NT2/D1 (cell line): Measurements from ENCODE around the gene CRY1.
"Not testable (repeated sequence)": the region's sequence is repeated elsewhere in the genome, so short reads cannot be mapped to it uniquely, and the experiment has no call there.

Experiments
- DNase-seq: peaks from one replicate; pipeline ENCODE4 v3.0.0-alpha.2; 2011; ENCODE audit warnings: low read depth, low spot score
- H3K27me3 ChIP-seq: 2 replicates; pipeline ENCODE4 v1.6.0; 2011; ENCODE audit warnings: mild to moderate bottlenecking; ENCODE audit not compliant: insufficient read length, insufficient read depth
- H3K36me3 ChIP-seq: 2 replicates; pipeline ENCODE4 v1.6.1; 2011; ENCODE audit warnings: mild to moderate bottlenecking, low read length, mixed read lengths; ENCODE audit not compliant: insufficient read depth, insufficient read length
- H3K4me1 ChIP-seq: 2 replicates; pipeline ENCODE4 v1.5.1; 2011; ENCODE audit not compliant: insufficient read depth, insufficient read length
- H3K4me3 ChIP-seq: 2 replicates; pipeline ENCODE4 v1.5.1; 2011; ENCODE audit warnings: low read depth; ENCODE audit not compliant: insufficient read length
- H3K9ac ChIP-seq: 2 replicates; pipeline ENCODE4 v1.6.0; 2011; ENCODE audit warnings: low read depth; ENCODE audit not compliant: insufficient read length
- H3K9me3 ChIP-seq: 2 replicates; pipeline ENCODE4 v1.5.1; 2011; ENCODE audit warnings: mild to moderate bottlenecking, low read length; ENCODE audit not compliant: insufficient read depth
- SUZ12 ChIP-seq: IDR thresholded peaks from 2 replicates; pipeline ENCODE4 v1.6.1; 2011; ENCODE audit not compliant: insufficient read length, insufficient read depth; ENCODE audit errors: extremely low read depth
- YY1 ChIP-seq: IDR thresholded peaks from 2 replicates; pipeline ENCODE4 v1.6.1; 2011; ENCODE audit not compliant: insufficient read length, insufficient read depth
- ZNF274 ChIP-seq: IDR thresholded peaks from 2 replicates; pipeline ENCODE4 v1.6.1; 2011; ENCODE audit warnings: mild to moderate bottlenecking, low read depth, low read length

The CRY1 gene

GRCh38 chr12:107017042-107017441 is 76.3 kb downstream of the CRY1 start:
- Histone ChIP-seq H3K27me3 (no peaks in the 10 kb centered on the region), H3K36me3 (peaks cover 2% of the 10 kb centered on the region), H3K9ac (no peak overlapping the region), H3K4me3 (no peak overlapping the region), H3K9me3 (no peaks in the 10 kb centered on the region), H3K4me1 (no peaks in the 10 kb centered on the region)
- no peak for TF ChIP-seq SUZ12
- no peak for TF ChIP-seq YY1
- no peak for DNase-seq

DNA sequence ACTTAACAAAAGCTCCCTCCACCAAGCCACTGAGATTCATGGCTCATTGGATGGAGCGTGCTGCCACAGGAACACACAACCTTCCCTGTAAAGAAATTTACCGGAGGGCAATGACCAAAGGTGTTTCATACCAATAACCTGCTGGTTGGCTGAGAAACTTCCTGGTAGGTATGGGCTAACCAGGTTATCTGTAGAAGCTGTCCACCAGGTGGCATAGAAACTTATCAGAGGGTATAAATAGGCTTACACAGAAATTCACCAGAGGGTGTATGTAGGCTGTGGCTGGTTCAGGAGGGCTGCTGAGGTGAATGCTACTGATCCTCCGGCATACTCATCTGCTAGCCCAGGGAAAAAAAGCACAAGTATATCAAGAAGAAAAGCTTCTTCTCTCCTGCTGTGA is 79.3 kb downstream of the CRY1 start:
- no peak for TF ChIP-seq YY1
- no peak for TF ChIP-seq SUZ12
- no peak for TF ChIP-seq ZNF274
- Histone ChIP-seq H3K36me3 (peaks cover 2% of the 10 kb centered on the region), H3K4me1 (no peaks in the 10 kb centered on the region), H3K9ac (no peak overlapping the region), H3K9me3 (no peaks in the 10 kb centered on the region), H3K27me3 (no peaks in the 10 kb centered on the region), H3K4me3 (no peak overlapping the region)
- no peak for DNase-seq

GRCh38 chr12:107012736-107013425 is 80.5 kb downstream of the CRY1 start:
- Histone ChIP-seq H3K27me3 (no peaks in the 10 kb centered on the region), H3K4me1 (no peaks in the 10 kb centered on the region), H3K9ac (no peak overlapping the region), H3K4me3 (no peak overlapping the region), H3K36me3 (no peaks in the 10 kb centered on the region), H3K9me3 (no peaks in the 10 kb centered on the region)
- no peak for DNase-seq
- TF ChIP-seq ZNF274 (no peak), YY1 (no peak), SUZ12 (no peak)

- H3K9ac ChIP-seq, result no peak overlapping the region
- no peaks in the 10 kb centered on the region for H3K4me1 ChIP-seq
- DNase-seq, result no peak
- no peak for TF ChIP-seq ZNF274
- no peak for TF ChIP-seq SUZ12
- no peak for TF ChIP-seq YY1
- no peak overlapping the region for H3K4me3 ChIP-seq
- H3K27me3 ChIP-seq, result no peaks in the 10 kb centered on the region
- no peaks in the 10 kb centered on the region for H3K36me3 ChIP-seq
- H3K9me3 ChIP-seq, result no peaks in the 10 kb centered on the region
These were observed 81.8 kb downstream of the CRY1 start for GRCh38 chr12:107011519-107011918.

- Histone ChIP-seq H3K4me1 (no peaks in the 10 kb centered on the region), H3K36me3 (peaks cover 4% of the 10 kb centered on the region), H3K27me3 (no peaks in the 10 kb centered on the region), H3K4me3 (no peak overlapping the region), H3K9ac (no peak overlapping the region), H3K9me3 (0 out of 2 replicates have a peak, but pooled peaks cover 5% of the 10 kb centered on the region)
- TF ChIP-seq SUZ12 (no peak), ZNF274 (no peak), YY1 (no peak)
- DNase-seq, result no peak
These were observed 85.9 kb downstream of the CRY1 start for GRCh38 chr12:107007411-107007810.

GRCh38 chr12:107002665-107003064 is 90.7 kb downstream of the CRY1 start:
- not testable (repeated sequence) for H3K4me1 ChIP-seq, H3K4me3 ChIP-seq, DNase-seq, H3K9ac ChIP-seq, H3K9me3 ChIP-seq, H3K27me3 ChIP-seq
- H3K36me3 ChIP-seq, result peaks cover 21% of the 10 kb centered on the region

DNA sequence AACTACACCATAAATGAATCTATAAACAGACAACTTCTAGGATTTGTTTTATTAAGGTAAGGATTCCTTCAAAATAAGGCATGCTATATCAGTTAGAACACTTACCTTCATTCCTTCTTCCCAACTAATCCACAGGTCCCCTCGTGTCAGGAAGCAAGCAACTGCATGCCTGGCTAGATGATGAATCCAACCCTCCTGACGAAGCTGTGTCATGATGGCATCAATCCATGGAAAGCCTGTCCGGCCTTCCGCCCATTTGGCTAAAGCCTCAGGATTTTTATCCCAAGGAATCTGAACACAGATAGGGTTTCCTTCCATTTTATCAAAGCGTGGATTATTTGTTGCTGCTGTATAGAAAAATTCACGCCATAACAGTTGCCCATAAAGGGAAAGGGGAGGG is 93.9 kb downstream of the CRY1 start:
- Histone ChIP-seq H3K9me3 (0 out of 2 replicates have a peak, but pooled peaks cover 5% of the 10 kb centered on the region), H3K4me3 (no peak overlapping the region), H3K9ac (no peak overlapping the region), H3K36me3 (peaks cover 41% of the 10 kb centered on the region), H3K4me1 (no peaks in the 10 kb centered on the region), H3K27me3 (no peaks in the 10 kb centered on the region)
- no peak for TF ChIP-seq YY1
- no peak for TF ChIP-seq SUZ12
- no peak for TF ChIP-seq ZNF274
- DNase-seq, result no peak

DNA sequence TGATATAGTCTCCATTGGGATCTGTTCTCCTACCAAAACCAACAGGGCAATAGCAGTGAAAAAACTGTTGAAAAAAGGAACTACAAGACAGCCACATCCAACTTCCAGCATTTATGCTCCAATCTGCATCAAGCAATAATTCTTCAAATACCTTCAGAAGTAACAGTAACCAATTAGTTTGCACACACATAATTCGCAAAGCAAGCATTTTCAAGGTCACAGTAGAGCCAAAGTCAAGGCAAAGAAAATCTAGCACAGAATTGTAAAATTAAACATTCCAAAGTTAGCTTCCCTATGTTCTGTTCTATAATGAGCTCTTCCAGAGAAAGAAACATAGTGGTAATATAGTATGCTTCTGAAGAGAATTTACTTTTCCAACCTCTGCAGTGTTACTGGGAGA is 95.4 kb downstream of the CRY1 start:
- peaks cover 46% of the 10 kb centered on the region for H3K36me3 ChIP-seq
- H3K9ac ChIP-seq, result no peak overlapping the region
- H3K27me3 ChIP-seq, result no peaks in the 10 kb centered on the region
- H3K4me1 ChIP-seq, result no peaks in the 10 kb centered on the region
- H3K9me3 ChIP-seq, result no peaks in the 10 kb centered on the region
- no peak overlapping the region for H3K4me3 ChIP-seq
- TF ChIP-seq SUZ12 (no peak), YY1 (no peak), ZNF274 (no peak)
- no peak for DNase-seq

- H3K9me3 ChIP-seq, H3K9ac ChIP-seq, H3K4me3 ChIP-seq, DNase-seq, H3K4me1 ChIP-seq, H3K27me3 ChIP-seq: not testable (repeated sequence)
- peaks cover 47% of the 10 kb centered on the region for H3K36me3 ChIP-seq
These were observed 97.2 kb downstream of the CRY1 start for GRCh38 chr12:106996102-106996501.
